Thoracic aorta (tissue), 2 donors: ENCODE measurements around the gene PDE2A. TPM values are rescaled to one million over a fixed set of nuclear protein-coding genes. Genes with fewer than 3 reads are reported as not detected.

Source experiments
- ATAC-seq: fragments of 150-250 bp; one replicate; pipeline ENCODE4 v1.8.0; 2017; ENCODE audit warnings: low read depth; ENCODE audit not compliant: insufficient number of reproducible peaks, low FRiP score
- DNase-seq: peaks from one replicate; pipeline ENCODE4 v3.0.0-alpha.2; 2020; ENCODE audit warnings: low spot score
- H3K27ac ChIP-seq, 2 donors: fragments of 200-600 bp; sonication (generic); 1 replicate in 1 of 2; 2 replicates in 1 of 2; pipeline ENCODE4 v1.5.1; 2016; ENCODE audit warnings: mild to moderate bottlenecking in 2 of 2, moderate library complexity in 2 of 2
- H3K27me3 ChIP-seq: fragments of 200-600 bp; sonication (generic); replicated peaks from 2 replicates; pipeline ENCODE4 v1.6.0; 2016; ENCODE audit warnings: mild to moderate bottlenecking; ENCODE audit not compliant: insufficient read depth
- H3K36me3 ChIP-seq: fragments of 200-600 bp; sonication (generic); one replicate; pipeline ENCODE4 v1.5.1; 2016
- H3K4me1 ChIP-seq, 2 donors: fragments of 200-600 bp; sonication (generic); 1 replicate in 1 of 2; 2 replicates in 1 of 2; pipeline versions ENCODE4 v1.5.1 to v1.6.0; 2016; ENCODE audit warnings: low read depth in 2 of 2, mild to moderate bottlenecking in 1 of 2; ENCODE audit not compliant: control insufficient read depth in 1 of 2
- H3K4me3 ChIP-seq: fragments of 200-600 bp; sonication (generic); 2 replicates; pipeline ENCODE4 v1.5.1; 2016; ENCODE audit warnings: mild to moderate bottlenecking
- H3K9me3 ChIP-seq: fragments of 200-600 bp; sonication (generic); 2 replicates; pipeline ENCODE4 v1.5.1; 2016
- total RNA-seq, 2 donors: library from RNA; depleted of rRNA; stranded (reverse); fragments of >200 nt; gene quantifications; one replicate each; pipeline versions ENCODE4 v1.1.0 to v1.2.3, GENCODE V29; 2016
- TF ChIP-seq, protein P1 (sequence below): fragments of 200-600 bp; sonication (generic); IDR thresholded peaks from one replicate; pipeline ENCODE4 v1.5.1; 2019; ENCODE audit warnings: antibody characterized with exemption

PDE2A gene
- total RNA-seq, 2 donors from 2014 or later = 28.1 to 37.1 TPM

DNA sequence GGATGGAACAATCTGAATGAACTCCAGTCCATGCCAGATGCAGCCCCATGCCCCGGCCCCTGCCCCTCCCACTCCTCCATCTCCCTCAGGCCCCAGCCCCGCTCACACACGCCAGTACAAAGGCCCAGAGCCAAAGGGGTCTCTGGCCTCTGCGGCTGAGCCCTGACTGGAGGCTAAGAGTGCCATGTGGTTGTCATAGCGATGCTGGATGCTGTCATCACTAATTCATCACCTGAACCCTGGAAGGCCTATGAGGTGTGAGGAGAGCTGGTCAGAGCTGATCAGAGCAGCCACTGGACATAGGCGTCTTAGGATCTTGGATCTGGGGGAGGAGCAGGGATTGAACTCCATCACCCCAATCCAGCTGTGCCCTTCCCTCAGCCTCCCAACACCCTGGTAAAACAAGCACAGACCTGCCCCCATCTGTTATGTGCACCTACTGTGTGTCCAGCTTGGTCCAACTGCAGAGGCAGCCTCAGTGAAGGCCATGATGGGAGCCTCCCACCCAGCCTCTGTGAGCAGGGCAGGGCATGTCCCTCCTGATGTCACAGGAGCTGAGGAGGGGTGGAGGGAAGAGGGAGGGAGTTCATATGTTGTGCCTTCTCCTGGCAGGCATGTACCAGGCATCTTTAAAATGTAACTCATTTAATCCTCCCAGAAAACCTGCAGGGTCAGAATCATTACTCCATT lies 16.7 kb downstream of the PDE2A start:
- no peaks in the 10 kb centered on the region for H3K4me1 ChIP-seq
- H3K36me3 ChIP-seq = no peaks in the 10 kb centered on the region
- no peak overlapping the region for H3K4me3 ChIP-seq
- ATAC-seq (no peak), DNase-seq (no peak)
- TF ChIP-seq, protein P1, sequence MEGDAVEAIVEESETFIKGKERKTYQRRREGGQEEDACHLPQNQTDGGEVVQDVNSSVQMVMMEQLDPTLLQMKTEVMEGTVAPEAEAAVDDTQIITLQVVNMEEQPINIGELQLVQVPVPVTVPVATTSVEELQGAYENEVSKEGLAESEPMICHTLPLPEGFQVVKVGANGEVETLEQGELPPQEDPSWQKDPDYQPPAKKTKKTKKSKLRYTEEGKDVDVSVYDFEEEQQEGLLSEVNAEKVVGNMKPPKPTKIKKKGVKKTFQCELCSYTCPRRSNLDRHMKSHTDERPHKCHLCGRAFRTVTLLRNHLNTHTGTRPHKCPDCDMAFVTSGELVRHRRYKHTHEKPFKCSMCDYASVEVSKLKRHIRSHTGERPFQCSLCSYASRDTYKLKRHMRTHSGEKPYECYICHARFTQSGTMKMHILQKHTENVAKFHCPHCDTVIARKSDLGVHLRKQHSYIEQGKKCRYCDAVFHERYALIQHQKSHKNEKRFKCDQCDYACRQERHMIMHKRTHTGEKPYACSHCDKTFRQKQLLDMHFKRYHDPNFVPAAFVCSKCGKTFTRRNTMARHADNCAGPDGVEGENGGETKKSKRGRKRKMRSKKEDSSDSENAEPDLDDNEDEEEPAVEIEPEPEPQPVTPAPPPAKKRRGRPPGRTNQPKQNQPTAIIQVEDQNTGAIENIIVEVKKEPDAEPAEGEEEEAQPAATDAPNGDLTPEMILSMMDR = no peak
- no peaks in the 10 kb centered on the region for H3K9me3 ChIP-seq
- no peaks in the 10 kb centered on the region for H3K27me3 ChIP-seq
- H3K27ac ChIP-seq = no peak overlapping the region

DNA sequence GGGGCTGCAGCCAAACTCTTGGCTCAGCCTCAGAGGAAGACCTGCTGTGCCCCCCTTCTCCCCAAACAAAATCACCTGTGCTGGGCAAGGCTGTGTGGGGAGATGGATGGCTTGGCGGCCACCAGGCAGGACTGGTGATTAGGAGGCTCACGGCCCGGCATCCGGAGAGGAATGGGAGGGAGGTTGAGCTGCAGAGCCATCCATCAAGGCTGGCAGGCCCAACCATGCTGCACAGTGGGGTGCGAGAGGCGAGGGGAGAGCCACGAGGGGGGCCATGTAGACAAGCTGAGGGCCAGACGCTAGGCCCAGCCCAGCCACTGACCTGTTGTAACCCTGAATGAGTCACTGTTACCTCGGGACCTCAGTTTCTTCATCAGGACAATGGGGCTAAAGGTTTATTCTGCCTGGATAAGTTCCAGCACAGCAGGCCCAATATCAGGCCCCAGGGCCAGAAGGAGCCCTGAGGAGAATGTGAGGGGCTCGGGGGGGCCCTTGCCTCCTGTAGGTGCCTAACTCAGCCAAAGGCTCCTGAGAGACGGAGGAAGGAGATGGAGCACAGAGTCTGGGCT lies 18.2 kb downstream of the PDE2A start:
- DNase-seq (no peak), ATAC-seq (no peak)
- Histone ChIP-seq H3K36me3 (no peaks in the 10 kb centered on the region), H3K4me3 (no peak overlapping the region), H3K9me3 (no peaks in the 10 kb centered on the region), H3K4me1 (no peaks in the 10 kb centered on the region), H3K27me3 (no peaks in the 10 kb centered on the region), H3K27ac (no peak overlapping the region)
- TF ChIP-seq, protein P1 = no peak

DNA sequence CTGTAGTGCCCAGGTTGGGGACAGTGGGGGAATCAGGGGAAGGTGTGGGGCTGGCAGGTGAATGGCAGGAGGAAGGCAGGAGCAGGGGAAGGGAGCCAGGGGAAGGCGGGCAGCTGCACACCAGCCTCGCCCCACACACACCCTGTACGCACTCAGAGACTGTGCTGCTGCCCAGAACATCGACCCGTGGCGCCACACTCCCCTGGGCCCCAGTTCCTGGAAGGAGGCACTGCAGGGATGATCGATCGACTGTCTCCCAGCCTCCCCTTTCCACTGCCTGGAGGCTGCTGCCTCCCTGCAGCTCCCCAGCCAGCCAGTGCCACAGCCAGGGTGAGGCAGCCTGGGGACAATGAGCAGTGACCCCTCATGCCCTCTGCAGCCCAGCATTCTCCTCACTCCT lies 19.2 kb downstream of the PDE2A start:
- no peaks in the 10 kb centered on the region for H3K9me3 ChIP-seq
- ATAC-seq (no peak), DNase-seq (no peak)
- H3K27ac ChIP-seq = no peak overlapping the region
- no peaks in the 10 kb centered on the region for H3K4me1 ChIP-seq
- TF ChIP-seq, protein P1 = no peak
- H3K27me3 ChIP-seq = no peaks in the 10 kb centered on the region
- no peak overlapping the region for H3K4me3 ChIP-seq
- H3K36me3 ChIP-seq = no peaks in the 10 kb centered on the region

DNA sequence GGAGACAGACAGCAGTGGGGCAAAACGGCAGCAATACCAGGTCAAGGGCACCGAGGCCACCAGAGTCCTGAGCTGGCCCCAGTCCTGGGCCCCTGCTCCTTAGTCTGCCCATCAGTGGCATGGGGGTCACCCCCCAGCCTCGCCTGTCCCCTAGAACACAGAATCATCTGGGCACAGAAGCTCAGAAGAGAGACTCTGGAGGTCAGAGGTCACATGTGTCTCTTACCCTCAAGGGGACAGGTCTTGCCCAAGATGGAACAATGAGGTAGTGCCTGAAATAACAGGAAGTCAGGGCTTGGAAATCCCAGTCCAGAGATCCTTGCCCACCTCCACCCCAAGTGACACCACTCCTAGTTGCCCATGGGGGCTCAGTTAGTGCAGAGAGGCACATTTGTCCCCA lies 20.6 kb downstream of the PDE2A start:
- H3K27ac ChIP-seq = no peak overlapping the region
- no peak for DNase-seq
- H3K9me3 ChIP-seq = no peaks in the 10 kb centered on the region
- no peaks in the 10 kb centered on the region for H3K27me3 ChIP-seq
- TF ChIP-seq, protein P1 = no peak
- H3K4me3 ChIP-seq = no peak overlapping the region
- H3K4me1 ChIP-seq = no peaks in the 10 kb centered on the region
- no peak for ATAC-seq
- no peaks in the 10 kb centered on the region for H3K36me3 ChIP-seq

DNA sequence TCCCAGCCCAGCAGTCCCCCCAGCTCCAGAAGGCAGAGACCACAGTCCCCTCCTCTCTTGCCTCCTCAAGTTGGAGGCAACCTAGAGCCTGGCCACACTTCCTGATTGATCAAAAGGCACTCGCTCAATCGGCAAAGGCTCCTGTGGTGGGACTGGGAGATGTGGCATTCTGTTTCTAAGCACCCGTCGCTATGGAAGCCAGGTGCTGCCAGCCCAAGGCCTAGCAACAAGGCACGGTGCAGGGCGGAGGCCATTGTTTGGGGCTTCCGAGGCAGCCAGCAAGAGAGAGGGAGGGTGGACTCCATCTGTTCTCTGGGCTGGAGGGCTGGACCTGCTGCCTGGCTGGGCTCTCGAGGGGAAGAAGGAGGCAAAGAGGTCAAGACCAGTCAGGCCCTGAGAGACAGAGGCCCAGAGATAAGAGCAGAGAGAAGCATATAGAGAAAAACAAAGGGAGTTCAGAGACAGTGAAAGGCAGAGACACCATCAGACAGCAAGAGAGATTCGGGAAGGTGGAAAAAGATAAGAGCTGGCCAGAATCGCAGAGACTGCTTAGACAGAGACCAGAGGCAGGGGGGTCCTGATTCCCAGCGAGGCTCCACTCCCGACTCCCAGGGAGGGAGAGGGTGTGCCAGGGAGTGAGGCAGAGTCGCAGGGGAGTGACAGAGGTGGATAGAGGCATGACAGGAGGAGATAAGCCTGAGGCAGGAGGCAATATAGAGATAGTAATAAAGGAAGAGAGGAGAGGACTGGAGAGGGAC lies 21.2 kb downstream of the PDE2A start:
- Histone ChIP-seq H3K36me3 (no peaks in the 10 kb centered on the region), H3K4me1 (no peaks in the 10 kb centered on the region), H3K27ac (no peak overlapping the region), H3K4me3 (no peak overlapping the region), H3K9me3 (no peaks in the 10 kb centered on the region), H3K27me3 (no peaks in the 10 kb centered on the region)
- TF ChIP-seq, protein P1 = no peak
- ATAC-seq = no peak
- DNase-seq = no peak
